GM19438 (cell line): ENCODE data around the gene PLXNA4.

Source experiments
- ATAC-seq: cut with Tn5 transposase; IDR thresholded peaks from one replicate; pipeline ENCODE4 v1.9.1; 2021; ENCODE audit warnings: low read depth; ENCODE audit not compliant: unreplicated experiment

PLXNA4 gene

GRCh38 chr7:132228240-132228639 lies 348.0 kb downstream of the PLXNA4 start:
- ATAC-seq: no peak

- no peak for ATAC-seq
These were observed 349.3 kb downstream of the PLXNA4 start for GRCh38 chr7:132226957-132227290.

- no peak for ATAC-seq
These were observed 350.0 kb downstream of the PLXNA4 start for GRCh38 chr7:132226046-132226956.

- ATAC-seq: no peak
These were observed 350.8 kb downstream of the PLXNA4 start for GRCh38 chr7:132225216-132226030.

GRCh38 chr7:132221356-132221755 lies 354.9 kb downstream of the PLXNA4 start:
- ATAC-seq: no peak

GRCh38 chr7:132220060-132220459 lies 356.2 kb downstream of the PLXNA4 start:
- no peak for ATAC-seq

- ATAC-seq: no peak
These were observed 357.4 kb downstream of the PLXNA4 start for GRCh38 chr7:132218876-132219275.

- ATAC-seq: no peak
These were observed 359.3 kb downstream of the PLXNA4 start for GRCh38 chr7:132216847-132217525.

GRCh38 chr7:132214452-132214851 lies 361.8 kb downstream of the PLXNA4 start:
- no peak for ATAC-seq

- no peak for ATAC-seq
These were observed 362.7 kb downstream of the PLXNA4 start for GRCh38 chr7:132213583-132213982.

- no peak for ATAC-seq
These were observed 364.3 kb downstream of the PLXNA4 start for GRCh38 chr7:132211971-132212370.

- ATAC-seq: no peak
These were observed 365.4 kb downstream of the PLXNA4 start for GRCh38 chr7:132210821-132211220.

- no peak for ATAC-seq
These were observed 368.5 kb downstream of the PLXNA4 start for GRCh38 chr7:132207782-132208181.

GRCh38 chr7:132207211-132207610 lies 369.1 kb downstream of the PLXNA4 start:
- ATAC-seq: no peak

GRCh38 chr7:132206594-132206993 lies 369.7 kb downstream of the PLXNA4 start:
- ATAC-seq: no peak

GRCh38 chr7:132205509-132205908 lies 370.8 kb downstream of the PLXNA4 start:
- ATAC-seq: no peak

GRCh38 chr7:132203021-132203420 lies 373.2 kb downstream of the PLXNA4 start:
- ATAC-seq: no peak

- no peak for ATAC-seq
These were observed 373.7 kb downstream of the PLXNA4 start for GRCh38 chr7:132202541-132202940.

- ATAC-seq: no peak
These were observed 376.1 kb downstream of the PLXNA4 start for GRCh38 chr7:132200141-132200540.

GRCh38 chr7:132199626-132200025 lies 376.6 kb downstream of the PLXNA4 start:
- no peak for ATAC-seq

- ATAC-seq: no peak
These were observed 378.5 kb downstream of the PLXNA4 start for GRCh38 chr7:132197772-132198171.
